ENCODE results near the gene CXCL17.

The CXCL17 gene

DNA sequence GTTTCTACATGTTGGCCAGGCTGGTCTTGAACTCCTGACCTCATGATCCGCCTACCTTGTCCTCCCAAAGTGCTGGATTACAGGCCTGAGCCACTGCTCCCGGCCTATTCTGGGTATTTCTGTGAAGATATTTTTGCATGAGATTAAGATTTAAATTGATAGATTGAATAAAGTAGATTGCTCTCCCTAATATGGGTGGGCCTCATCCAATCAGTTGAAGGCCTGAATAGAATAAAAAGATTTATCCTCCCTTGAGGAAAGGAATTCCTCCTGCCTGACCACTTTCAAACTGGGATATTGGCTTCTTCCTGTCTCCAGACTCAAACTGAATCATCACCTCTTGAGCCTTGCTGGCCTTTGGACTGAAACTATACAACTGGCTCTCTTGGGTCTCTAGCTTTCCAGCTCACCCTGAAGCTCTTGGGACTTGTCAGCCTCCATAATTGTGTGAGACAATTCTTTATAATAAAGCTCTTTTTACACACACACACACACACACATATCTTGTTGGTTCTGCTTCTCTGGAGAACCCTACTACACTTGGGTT is 36.1 kb upstream of the CXCL17 start:
- TF ChIP-seq, protein P1, sequence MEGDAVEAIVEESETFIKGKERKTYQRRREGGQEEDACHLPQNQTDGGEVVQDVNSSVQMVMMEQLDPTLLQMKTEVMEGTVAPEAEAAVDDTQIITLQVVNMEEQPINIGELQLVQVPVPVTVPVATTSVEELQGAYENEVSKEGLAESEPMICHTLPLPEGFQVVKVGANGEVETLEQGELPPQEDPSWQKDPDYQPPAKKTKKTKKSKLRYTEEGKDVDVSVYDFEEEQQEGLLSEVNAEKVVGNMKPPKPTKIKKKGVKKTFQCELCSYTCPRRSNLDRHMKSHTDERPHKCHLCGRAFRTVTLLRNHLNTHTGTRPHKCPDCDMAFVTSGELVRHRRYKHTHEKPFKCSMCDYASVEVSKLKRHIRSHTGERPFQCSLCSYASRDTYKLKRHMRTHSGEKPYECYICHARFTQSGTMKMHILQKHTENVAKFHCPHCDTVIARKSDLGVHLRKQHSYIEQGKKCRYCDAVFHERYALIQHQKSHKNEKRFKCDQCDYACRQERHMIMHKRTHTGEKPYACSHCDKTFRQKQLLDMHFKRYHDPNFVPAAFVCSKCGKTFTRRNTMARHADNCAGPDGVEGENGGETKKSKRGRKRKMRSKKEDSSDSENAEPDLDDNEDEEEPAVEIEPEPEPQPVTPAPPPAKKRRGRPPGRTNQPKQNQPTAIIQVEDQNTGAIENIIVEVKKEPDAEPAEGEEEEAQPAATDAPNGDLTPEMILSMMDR (IDR thresholded peaks at IDR 0.05; ENCODE audit: low read length, missing control alignments): no peak
- DNase-seq (ENCODE audit: low read depth): no peak
- no peak overlapping the region for H3K4me3 ChIP-seq (replicated peaks; ENCODE audit: low read depth, low read length)

DNA sequence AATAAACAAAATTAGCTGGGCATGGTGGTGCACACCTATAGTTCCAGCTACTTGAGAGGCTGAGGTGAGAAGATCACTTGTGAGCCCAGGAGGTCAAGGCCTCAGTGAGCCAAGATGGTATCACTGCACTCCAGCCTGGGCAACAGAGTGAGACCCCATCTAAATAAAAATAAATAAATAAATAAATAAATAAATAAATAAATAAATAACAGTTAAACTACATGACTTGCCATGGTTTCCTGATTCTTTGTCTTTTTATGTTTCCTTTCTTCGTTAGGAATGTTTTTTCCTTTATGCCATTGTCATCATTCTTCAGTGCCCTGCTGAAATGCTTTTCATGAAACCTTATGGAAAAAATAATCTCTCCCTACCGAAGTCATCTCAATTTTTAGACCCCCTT is 35.2 kb upstream of the CXCL17 start:
- TF ChIP-seq, protein P1 (IDR thresholded peaks at IDR 0.05; ENCODE audit: low read length, missing control alignments): no peak

DNA sequence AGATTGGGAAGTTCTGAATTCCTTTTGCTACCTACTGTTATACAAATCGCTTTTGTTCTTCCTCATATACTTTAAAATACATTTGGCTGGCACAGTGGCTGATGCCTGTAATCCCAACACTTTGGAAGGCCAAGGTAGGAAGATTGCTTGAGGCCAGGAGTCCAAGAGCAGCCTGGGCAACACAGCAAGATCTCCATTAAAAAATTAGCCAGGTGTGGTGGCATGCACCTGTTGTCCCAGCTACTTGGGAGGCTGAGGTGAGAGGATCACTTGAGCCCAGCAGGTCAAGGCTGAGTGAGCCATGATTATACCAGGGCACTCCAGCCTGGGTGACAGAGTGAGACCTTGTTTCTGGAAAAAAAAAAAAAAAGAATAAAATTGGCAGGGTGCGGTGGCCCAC is 34.4 kb upstream of the CXCL17 start:
- no peak overlapping the region for H3K4me3 ChIP-seq (replicated peaks; ENCODE audit: low read depth, low read length)
- no peak for DNase-seq (ENCODE audit: low read depth)
- TF ChIP-seq, protein P1 (IDR thresholded peaks at IDR 0.05; ENCODE audit: low read length, missing control alignments): no peak

More for the DNA sequence above, 35.2 kb upstream of the CXCL17 start:
- no peak for DNase-seq (ENCODE audit: low read depth)
- no peak overlapping the region for H3K4me3 ChIP-seq (replicated peaks; ENCODE audit: low read depth, low read length)

DNA sequence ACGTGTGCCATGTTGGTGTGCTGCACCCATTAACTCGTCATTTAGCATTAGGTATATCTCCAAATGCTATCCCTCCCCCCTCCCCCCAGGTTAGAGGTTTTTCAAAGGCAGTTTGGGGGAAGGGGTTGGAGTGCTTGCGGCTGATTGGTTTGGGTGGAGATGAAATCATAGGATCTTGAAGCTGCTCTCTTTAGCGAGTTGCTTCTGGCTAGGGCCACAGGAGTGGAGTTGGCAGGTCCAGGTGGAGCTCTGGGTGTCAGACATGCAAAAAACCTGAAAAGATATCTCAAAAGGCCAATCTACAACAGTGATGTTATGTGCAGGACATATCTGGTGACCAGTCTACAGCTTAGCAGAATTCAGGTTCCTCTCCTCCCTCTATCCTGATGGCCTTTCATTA is 32.6 kb upstream of the CXCL17 start:
- no peak overlapping the region for H3K4me3 ChIP-seq (replicated peaks; ENCODE audit: low read depth, low read length)
- TF ChIP-seq, protein P1 (IDR thresholded peaks at IDR 0.05; ENCODE audit: low read length, missing control alignments): no peak
- DNase-seq (ENCODE audit: low read depth): no peak

DNA sequence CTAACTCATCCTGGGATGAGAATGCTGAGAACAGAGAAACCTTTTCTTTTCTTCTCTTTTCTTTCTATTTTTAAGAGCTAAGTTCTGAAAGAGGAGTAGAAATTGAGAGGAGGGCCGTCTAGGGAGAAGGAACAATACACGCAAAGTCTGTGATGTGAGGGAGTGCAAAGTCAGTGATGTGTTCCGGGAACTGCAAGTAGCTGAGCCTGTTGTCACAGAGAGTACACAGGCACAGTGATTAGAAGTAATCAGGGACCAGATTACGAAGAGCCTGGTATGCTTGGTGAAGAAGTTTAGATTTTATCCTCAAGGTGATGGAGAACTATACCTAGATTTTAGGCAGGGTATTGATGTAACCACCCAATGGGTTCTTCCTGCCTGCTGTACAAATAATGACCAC is 32.0 kb upstream of the CXCL17 start:
- TF ChIP-seq, protein P1 (IDR thresholded peaks at IDR 0.05; ENCODE audit: low read length, missing control alignments): no peak
- H3K4me3 ChIP-seq (replicated peaks; ENCODE audit: low read depth, low read length): no peak overlapping the region
- no peak for DNase-seq (ENCODE audit: low read depth)

DNA sequence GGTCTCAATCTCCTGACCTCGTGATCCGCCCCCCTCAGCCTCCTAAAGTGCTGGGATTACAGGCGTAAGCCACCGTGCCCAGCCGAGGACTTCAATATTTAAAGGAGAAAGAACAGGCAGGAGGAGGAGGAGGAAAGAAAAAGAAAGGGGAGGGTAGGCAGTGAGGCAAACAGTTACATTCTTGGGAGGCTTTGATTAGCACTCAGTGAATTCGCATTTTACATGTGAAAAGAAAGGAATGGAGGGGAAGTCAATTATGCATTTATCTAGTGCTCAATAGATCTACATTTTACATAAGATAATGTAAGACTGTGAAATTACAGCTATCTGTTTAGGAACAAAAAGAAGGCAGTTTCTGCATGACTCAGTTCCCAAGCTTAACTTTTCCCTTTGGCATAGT is 30.9 kb upstream of the CXCL17 start:
- no peak for DNase-seq (ENCODE audit: low read depth)
- H3K4me3 ChIP-seq (replicated peaks; ENCODE audit: low read depth, low read length): no peak overlapping the region
- TF ChIP-seq, protein P1 (IDR thresholded peaks at IDR 0.05; ENCODE audit: low read length, missing control alignments): no peak

DNA sequence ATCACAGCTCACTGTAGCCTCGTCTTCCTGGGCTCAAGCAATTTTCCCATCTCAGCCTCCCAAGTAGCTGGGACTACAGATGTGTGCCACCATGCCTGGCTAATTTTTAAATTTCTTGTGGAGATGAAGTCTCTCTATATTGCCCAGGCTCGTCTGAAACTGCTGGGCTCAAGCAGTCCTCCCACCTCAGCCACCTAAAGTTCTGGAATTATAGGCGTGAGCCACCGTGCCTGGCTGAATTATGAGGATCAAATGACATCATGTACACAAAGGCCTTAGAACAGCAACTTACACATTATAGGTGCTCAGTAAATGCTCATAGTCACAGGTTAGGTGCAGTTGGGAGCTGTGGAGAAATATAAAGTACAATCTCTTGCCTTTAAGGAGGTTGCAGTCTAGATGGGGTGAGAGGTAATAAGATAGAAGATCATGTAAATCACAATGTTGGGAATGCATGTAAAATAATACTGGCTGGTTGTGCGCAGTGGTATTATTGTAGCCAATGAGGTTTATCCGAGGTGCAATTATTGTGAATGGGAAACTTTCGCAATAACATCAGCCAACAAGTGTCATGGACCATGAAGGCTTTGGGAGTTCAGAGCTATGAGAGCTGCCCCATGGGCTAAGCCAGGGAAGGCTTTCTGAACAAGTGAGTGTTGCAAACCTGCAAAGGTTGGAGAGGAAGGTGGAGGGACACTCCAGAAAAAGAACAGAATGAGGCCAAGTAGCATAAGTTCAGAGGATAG is 29.8 kb upstream of the CXCL17 start:
- DNase-seq (ENCODE audit: low read depth): no peak
- TF ChIP-seq, protein P1 (IDR thresholded peaks at IDR 0.05; ENCODE audit: low read length, missing control alignments): no peak
- no peak overlapping the region for H3K4me3 ChIP-seq (replicated peaks; ENCODE audit: low read depth, low read length)
